Spleen (tissue), 7 donors: ENCODE results near the gene PTPRM.

Source experiments
- CTCF ChIP-seq, 11 experiments: fragments of 200-600 bp in 7 of 11; fragments of 450-650 bp in 4 of 11; sonication (generic) in 4 of 11; IDR thresholded peaks in 8 of 11; conservative IDR thresholded peaks in 3 of 11; 1 replicate in 7 of 11; 2 replicates in 4 of 11; pipeline versions ENCODE4 v1.4.0 to v1.8.0; 2016 to 2021; ENCODE audit warnings: antibody characterized with exemption in 11 of 11, inconsistent platforms in 4 of 11, mild to moderate bottlenecking in 1 of 11
- POLR2A ChIP-seq, 3 donors: fragments of 450-650 bp; IDR thresholded peaks; one replicate each; pipeline ENCODE4 v1.5.1; 2017; ENCODE audit warnings: antibody characterized with exemption in 3 of 3, mild to moderate bottlenecking in 1 of 3
- POLR2AphosphoS5 ChIP-seq, 3 donors: sonication (generic); formaldehyde crosslinking; IDR thresholded peaks; one replicate each; pipeline ENCODE4 v1.5.1; 2017; ENCODE audit warnings: antibody characterized with exemption in 3 of 3
- donor health status: DM: no; HTN: no; CAD: no; lungs with moderate emphysema.
- donor health status: DM: no; HTN: no; CAD: no.
- donor health status: DM: no; HTN: no; CAD: no.

DNA sequence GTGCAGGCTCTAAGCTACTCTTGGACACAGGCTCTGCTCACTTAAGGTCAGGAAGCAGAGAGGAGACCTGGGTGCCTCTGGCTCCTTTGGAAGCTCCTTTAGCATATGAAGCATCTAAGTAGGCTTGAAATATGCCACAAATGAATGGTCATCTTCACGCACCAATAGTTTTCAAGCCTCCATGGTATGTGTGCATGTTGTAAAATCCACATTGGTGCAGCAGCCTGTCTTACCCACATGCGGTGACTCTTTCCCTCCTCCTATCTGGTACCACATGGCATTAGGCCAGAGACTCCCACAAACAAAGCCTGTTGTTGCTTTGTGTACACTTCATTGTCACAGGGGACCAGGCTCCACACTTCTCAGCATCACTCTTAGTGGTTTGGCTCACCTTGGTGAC lies 599.9 kb downstream of the PTPRM start:
- TF ChIP-seq CTCF (IDR thresholded peaks at IDR 0.05 in 8 of 11, conservative IDR thresholded peaks at IDR 0.05 in 3 of 11) (no peak), POLR2AphosphoS5 (IDR thresholded peaks at IDR 0.05) (no peak), POLR2A (IDR thresholded peaks at IDR 0.05) (no peak)
